Measurements from ENCODE around the gene CLCA1.

Gene CLCA1

GRCh38 chr1:86464819-86465218, 3.9 kb upstream of the CLCA1 start:
- H3K4me3 ChIP-seq (ENCODE audit: low read depth, low read length), result no peak overlapping the region

GRCh38 chr1:86466109-86466844, 2.5 kb upstream of the CLCA1 start:
- no peak overlapping the region for H3K4me3 ChIP-seq (ENCODE audit: low read depth, low read length)

GRCh38 chr1:86466986-86467385, 1.7 kb upstream of the CLCA1 start:
- no peak overlapping the region for H3K4me3 ChIP-seq (ENCODE audit: low read depth, low read length)

GRCh38 chr1:86470859-86471258, 2.1 kb downstream of the CLCA1 start:
- H3K4me3 ChIP-seq (ENCODE audit: low read depth, low read length), result no peak overlapping the region

- no peak overlapping the region for H3K4me3 ChIP-seq (ENCODE audit: low read depth, low read length)
These were observed 2.6 kb downstream of the CLCA1 start for GRCh38 chr1:86471291-86471690.

GRCh38 chr1:86472152-86472551, 3.4 kb downstream of the CLCA1 start:
- H3K4me3 ChIP-seq (ENCODE audit: low read depth, low read length), result no peak overlapping the region

- no peak overlapping the region for H3K4me3 ChIP-seq (ENCODE audit: low read depth, low read length)
These were observed 4.0 kb downstream of the CLCA1 start for GRCh38 chr1:86472767-86473166.

GRCh38 chr1:86477256-86477655, 8.5 kb downstream of the CLCA1 start:
- H3K4me3 ChIP-seq (ENCODE audit: low read depth, low read length), result no peak overlapping the region

GRCh38 chr1:86477682-86478081, 9.0 kb downstream of the CLCA1 start:
- H3K4me3 ChIP-seq (ENCODE audit: low read depth, low read length), result no peak overlapping the region

GRCh38 chr1:86478416-86479156, 9.9 kb downstream of the CLCA1 start:
- H3K4me3 ChIP-seq (ENCODE audit: low read depth, low read length), result no peak overlapping the region

- H3K4me3 ChIP-seq (ENCODE audit: low read depth, low read length), result no peak overlapping the region
These were observed 13.2 kb downstream of the CLCA1 start for GRCh38 chr1:86481966-86482365.

- no peak overlapping the region for H3K4me3 ChIP-seq (ENCODE audit: low read depth, low read length)
These were observed 18.5 kb downstream of the CLCA1 start for GRCh38 chr1:86487131-86487810.

GRCh38 chr1:86487811-86488141, 19.0 kb downstream of the CLCA1 start:
- no peak overlapping the region for H3K4me3 ChIP-seq (ENCODE audit: low read depth, low read length)

- no peak overlapping the region for H3K4me3 ChIP-seq (ENCODE audit: low read depth, low read length)
These were observed 20.6 kb downstream of the CLCA1 start for GRCh38 chr1:86489242-86489878.

GRCh38 chr1:86491171-86491950, 22.6 kb downstream of the CLCA1 start:
- H3K4me3 ChIP-seq (ENCODE audit: low read depth, low read length), result no peak overlapping the region

- no peak overlapping the region for H3K4me3 ChIP-seq (ENCODE audit: low read depth, low read length)
These were observed 29.6 kb downstream of the CLCA1 start for GRCh38 chr1:86498281-86498680.

- H3K4me3 ChIP-seq (ENCODE audit: low read depth, low read length), result no peak overlapping the region
These were observed 31.4 kb downstream of the CLCA1 start for GRCh38 chr1:86499987-86500593.

- H3K4me3 ChIP-seq (ENCODE audit: low read depth, low read length), result no peak overlapping the region
These were observed 32.0 kb downstream of the CLCA1 start for GRCh38 chr1:86500714-86501113.

- H3K4me3 ChIP-seq (ENCODE audit: low read depth, low read length), result peak overlapping the region; percentile 53
These were observed 33.5 kb downstream of the CLCA1 start for GRCh38 chr1:86502125-86502646.

Measured in iPS-11a (cell line).